SK-N-SH treated with all-trans-retinoic acid at 6 μM for 48 hours (cell line): ENCODE measurements around the gene SLC25A53.

Experiments
- ATAC-seq: fragments of 200-7000 bp; cut with Tn5 transposase; 3 replicates; pipeline ENCODE4 v1.9.1; 2020; ENCODE audit warnings: mild to moderate bottlenecking, moderate library complexity
- ARNTL ChIP-seq: fragments of 450-650 bp; formaldehyde crosslinking; IDR thresholded peaks from 2 replicates; pipeline ENCODE4 v1.5.0; 2020; ENCODE audit warnings: low read depth, mild to moderate bottlenecking, moderate library complexity, borderline replicate concordance
- BACH2 ChIP-seq: fragments of 250-450 bp; sonication (Bioruptor Pico); IDR thresholded peaks from 2 replicates; pipeline ENCODE4 v1.9.0; 2021; ENCODE audit warnings: mild to moderate bottlenecking, borderline replicate concordance
- CSDC2 ChIP-seq: fragments of 250-450 bp; sonication (Bioruptor Pico); IDR thresholded peaks from 2 replicates; pipeline ENCODE4 v1.5.0; 2020; ENCODE audit warnings: mild to moderate bottlenecking, moderate library complexity
- ESRRG ChIP-seq: fragments of 250-450 bp; sonication (Bioruptor Pico); IDR thresholded peaks from 2 replicates; pipeline ENCODE4 v1.6.1; 2021; ENCODE audit warnings: mild to moderate bottlenecking
- GLIS3 ChIP-seq: fragments of 250-450 bp; sonication (Bioruptor Pico); IDR thresholded peaks from 2 replicates; pipeline ENCODE4 v1.5.0; 2020; ENCODE audit warnings: mild to moderate bottlenecking, moderate library complexity
- OSR1 ChIP-seq: fragments of 250-450 bp; sonication (Bioruptor Pico); IDR thresholded peaks from 2 replicates; pipeline ENCODE4 v1.8.0; 2022; ENCODE audit warnings: moderate library complexity, mild to moderate bottlenecking, inconsistent platforms
- PPARA ChIP-seq: fragments of 250-450 bp; sonication (Bioruptor Pico); IDR thresholded peaks from 2 replicates; pipeline ENCODE4 v1.5.0; 2020; ENCODE audit warnings: mild to moderate bottlenecking, borderline replicate concordance
- RARB ChIP-seq: fragments of 250-450 bp; sonication (Bioruptor Pico); IDR thresholded peaks from 2 replicates; pipeline ENCODE4 v1.8.0; 2021; ENCODE audit warnings: mild to moderate bottlenecking, moderate library complexity
- SNAI2 ChIP-seq: fragments of 250-450 bp; sonication (Bioruptor Pico); IDR thresholded peaks from 2 replicates; pipeline ENCODE4 v1.5.0; 2020; ENCODE audit warnings: mild to moderate bottlenecking, moderate library complexity
- TCF4 ChIP-seq: fragments of 250-450 bp; sonication (Bioruptor Pico); IDR thresholded peaks from 2 replicates; pipeline ENCODE4 v1.8.0; 2021; ENCODE audit warnings: mild to moderate bottlenecking, moderate library complexity, borderline replicate concordance
- TOX ChIP-seq: fragments of 250-450 bp; sonication (Bioruptor Pico); IDR thresholded peaks from 2 replicates; pipeline ENCODE4 v1.8.0; 2021; ENCODE audit warnings: mild to moderate bottlenecking, moderate library complexity, borderline replicate concordance
- ZC3H10 ChIP-seq: fragments of 250-450 bp; sonication (Bioruptor Pico); IDR thresholded peaks from 2 replicates; pipeline ENCODE4 v1.5.1; 2021; ENCODE audit warnings: mild to moderate bottlenecking, moderate library complexity
- ZFP30 ChIP-seq: fragments of 450-650 bp; formaldehyde crosslinking; IDR thresholded peaks from 2 replicates; pipeline ENCODE4 v1.5.0; 2022; ENCODE audit warnings: mild to moderate bottlenecking, moderate library complexity
- ZNF565 ChIP-seq: fragments of 450-650 bp; formaldehyde crosslinking; conservative IDR thresholded peaks from 2 replicates; pipeline ENCODE4 v1.5.0; 2020; ENCODE audit warnings: low read depth, mild to moderate bottlenecking, moderate library complexity
- ZNF70 ChIP-seq: fragments of 450-650 bp; formaldehyde crosslinking; IDR thresholded peaks from 2 replicates; pipeline ENCODE4 v1.5.0; 2020; ENCODE audit warnings: mild to moderate bottlenecking, moderate library complexity
- ZNF8 ChIP-seq: fragments of 450-650 bp; formaldehyde crosslinking; IDR thresholded peaks from 2 replicates; pipeline ENCODE4 v1.5.0; 2020; ENCODE audit warnings: mild to moderate bottlenecking, moderate library complexity
- TF ChIP-seq, protein P1 (sequence below): fragments of 250-450 bp; sonication (Bioruptor Pico); IDR thresholded peaks from 2 replicates; pipeline ENCODE4 v1.5.0; 2020; ENCODE audit warnings: mild to moderate bottlenecking, moderate library complexity
- TF ChIP-seq, protein P2 (sequence below): fragments of 250-450 bp; sonication (Bioruptor Pico); IDR thresholded peaks from 2 replicates; pipeline ENCODE4 v1.8.0; 2020; ENCODE audit warnings: mild to moderate bottlenecking, moderate library complexity, borderline replicate concordance
- TF ChIP-seq, protein P3 (sequence below): fragments of 250-450 bp; sonication (Bioruptor Pico); IDR thresholded peaks from 2 replicates; pipeline ENCODE4 v1.5.1; 2020; ENCODE audit warnings: low read depth, mild to moderate bottlenecking, moderate library complexity
- TF ChIP-seq, protein P4 (sequence below): fragments of 250-450 bp; sonication (Bioruptor Pico); IDR thresholded peaks from 2 replicates; pipeline ENCODE4 v1.8.0; 2021; ENCODE audit warnings: low read depth, mild to moderate bottlenecking, moderate library complexity, borderline replicate concordance
- TF ChIP-seq, protein P5 (sequence below): fragments of 250-450 bp; sonication (Bioruptor Pico); IDR thresholded peaks from 2 replicates; pipeline ENCODE4 v1.5.1; 2021; ENCODE audit warnings: mild to moderate bottlenecking, moderate library complexity

Gene SLC25A53

DNA sequence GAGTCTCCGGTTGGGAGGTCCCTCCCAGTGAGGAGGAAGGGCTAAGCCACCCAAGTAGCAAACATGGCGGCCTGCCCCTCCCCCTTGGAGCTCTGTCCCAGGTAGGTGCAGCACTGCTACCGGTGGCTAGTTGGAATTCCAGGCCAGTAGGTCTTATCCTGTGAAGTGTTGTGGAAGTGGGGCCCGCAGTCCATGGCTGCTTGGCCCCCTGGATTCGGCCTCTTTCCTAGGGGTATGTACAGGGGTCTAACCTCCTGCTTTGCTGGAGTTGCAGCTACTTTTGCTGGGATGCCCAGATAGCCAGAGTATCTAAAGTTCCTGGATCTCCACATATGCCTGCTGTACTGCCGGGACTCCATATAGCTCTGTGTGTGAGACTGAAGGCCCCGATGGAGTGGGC, 70.9 kb downstream of the SLC25A53 start:
- TF ChIP-seq ZNF565 (CRISPR knock-in tag) (no peak), TOX (CRISPR knock-in tag) (no peak), ZNF70 (CRISPR knock-in tag) (no peak), BACH2 (CRISPR knock-in tag) (no peak), ZFP30 (CRISPR knock-in tag) (no peak), SNAI2 (CRISPR knock-in tag) (no peak), PPARA (CRISPR knock-in tag) (no peak), RARB (CRISPR knock-in tag) (no peak), GLIS3 (CRISPR knock-in tag) (no peak), OSR1 (CRISPR knock-in tag) (no peak), ARNTL (no peak), ZNF8 (CRISPR knock-in tag) (no peak), TCF4 (CRISPR knock-in tag) (no peak)
- TF ChIP-seq, protein P1, sequence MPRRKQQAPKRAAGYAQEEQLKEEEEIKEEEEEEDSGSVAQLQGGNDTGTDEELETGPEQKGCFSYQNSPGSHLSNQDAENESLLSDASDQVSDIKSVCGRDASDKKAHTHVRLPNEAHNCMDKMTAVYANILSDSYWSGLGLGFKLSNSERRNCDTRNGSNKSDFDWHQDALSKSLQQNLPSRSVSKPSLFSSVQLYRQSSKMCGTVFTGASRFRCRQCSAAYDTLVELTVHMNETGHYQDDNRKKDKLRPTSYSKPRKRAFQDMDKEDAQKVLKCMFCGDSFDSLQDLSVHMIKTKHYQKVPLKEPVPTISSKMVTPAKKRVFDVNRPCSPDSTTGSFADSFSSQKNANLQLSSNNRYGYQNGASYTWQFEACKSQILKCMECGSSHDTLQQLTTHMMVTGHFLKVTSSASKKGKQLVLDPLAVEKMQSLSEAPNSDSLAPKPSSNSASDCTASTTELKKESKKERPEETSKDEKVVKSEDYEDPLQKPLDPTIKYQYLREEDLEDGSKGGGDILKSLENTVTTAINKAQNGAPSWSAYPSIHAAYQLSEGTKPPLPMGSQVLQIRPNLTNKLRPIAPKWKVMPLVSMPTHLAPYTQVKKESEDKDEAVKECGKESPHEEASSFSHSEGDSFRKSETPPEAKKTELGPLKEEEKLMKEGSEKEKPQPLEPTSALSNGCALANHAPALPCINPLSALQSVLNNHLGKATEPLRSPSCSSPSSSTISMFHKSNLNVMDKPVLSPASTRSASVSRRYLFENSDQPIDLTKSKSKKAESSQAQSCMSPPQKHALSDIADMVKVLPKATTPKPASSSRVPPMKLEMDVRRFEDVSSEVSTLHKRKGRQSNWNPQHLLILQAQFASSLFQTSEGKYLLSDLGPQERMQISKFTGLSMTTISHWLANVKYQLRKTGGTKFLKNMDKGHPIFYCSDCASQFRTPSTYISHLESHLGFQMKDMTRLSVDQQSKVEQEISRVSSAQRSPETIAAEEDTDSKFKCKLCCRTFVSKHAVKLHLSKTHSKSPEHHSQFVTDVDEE = no peak
- TF ChIP-seq, protein P2, sequence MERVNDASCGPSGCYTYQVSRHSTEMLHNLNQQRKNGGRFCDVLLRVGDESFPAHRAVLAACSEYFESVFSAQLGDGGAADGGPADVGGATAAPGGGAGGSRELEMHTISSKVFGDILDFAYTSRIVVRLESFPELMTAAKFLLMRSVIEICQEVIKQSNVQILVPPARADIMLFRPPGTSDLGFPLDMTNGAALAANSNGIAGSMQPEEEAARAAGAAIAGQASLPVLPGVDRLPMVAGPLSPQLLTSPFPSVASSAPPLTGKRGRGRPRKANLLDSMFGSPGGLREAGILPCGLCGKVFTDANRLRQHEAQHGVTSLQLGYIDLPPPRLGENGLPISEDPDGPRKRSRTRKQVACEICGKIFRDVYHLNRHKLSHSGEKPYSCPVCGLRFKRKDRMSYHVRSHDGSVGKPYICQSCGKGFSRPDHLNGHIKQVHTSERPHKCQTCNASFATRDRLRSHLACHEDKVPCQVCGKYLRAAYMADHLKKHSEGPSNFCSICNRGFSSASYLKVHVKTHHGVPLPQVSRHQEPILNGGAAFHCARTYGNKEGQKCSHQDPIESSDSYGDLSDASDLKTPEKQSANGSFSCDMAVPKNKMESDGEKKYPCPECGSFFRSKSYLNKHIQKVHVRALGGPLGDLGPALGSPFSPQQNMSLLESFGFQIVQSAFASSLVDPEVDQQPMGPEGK (CRISPR knock-in tag) = no peak
- TF ChIP-seq, protein P3, sequence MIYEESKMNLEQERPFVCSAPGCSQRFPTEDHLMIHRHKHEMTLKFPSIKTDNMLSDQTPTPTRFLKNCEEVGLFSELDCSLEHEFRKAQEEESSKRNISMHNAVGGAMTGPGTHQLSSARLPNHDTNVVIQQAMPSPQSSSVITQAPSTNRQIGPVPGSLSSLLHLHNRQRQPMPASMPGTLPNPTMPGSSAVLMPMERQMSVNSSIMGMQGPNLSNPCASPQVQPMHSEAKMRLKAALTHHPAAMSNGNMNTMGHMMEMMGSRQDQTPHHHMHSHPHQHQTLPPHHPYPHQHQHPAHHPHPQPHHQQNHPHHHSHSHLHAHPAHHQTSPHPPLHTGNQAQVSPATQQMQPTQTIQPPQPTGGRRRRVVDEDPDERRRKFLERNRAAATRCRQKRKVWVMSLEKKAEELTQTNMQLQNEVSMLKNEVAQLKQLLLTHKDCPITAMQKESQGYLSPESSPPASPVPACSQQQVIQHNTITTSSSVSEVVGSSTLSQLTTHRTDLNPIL (CRISPR knock-in tag) = no peak
- TF ChIP-seq, protein P4, sequence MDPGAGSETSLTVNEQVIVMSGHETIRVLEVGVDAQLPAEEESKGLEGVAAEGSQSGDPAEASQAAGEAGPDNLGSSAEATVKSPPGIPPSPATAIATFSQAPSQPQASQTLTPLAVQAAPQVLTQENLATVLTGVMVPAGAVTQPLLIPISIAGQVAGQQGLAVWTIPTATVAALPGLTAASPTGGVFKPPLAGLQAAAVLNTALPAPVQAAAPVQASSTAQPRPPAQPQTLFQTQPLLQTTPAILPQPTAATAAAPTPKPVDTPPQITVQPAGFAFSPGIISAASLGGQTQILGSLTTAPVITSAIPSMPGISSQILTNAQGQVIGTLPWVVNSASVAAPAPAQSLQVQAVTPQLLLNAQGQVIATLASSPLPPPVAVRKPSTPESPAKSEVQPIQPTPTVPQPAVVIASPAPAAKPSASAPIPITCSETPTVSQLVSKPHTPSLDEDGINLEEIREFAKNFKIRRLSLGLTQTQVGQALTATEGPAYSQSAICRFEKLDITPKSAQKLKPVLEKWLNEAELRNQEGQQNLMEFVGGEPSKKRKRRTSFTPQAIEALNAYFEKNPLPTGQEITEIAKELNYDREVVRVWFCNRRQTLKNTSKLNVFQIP (CRISPR knock-in tag) = no peak
- TF ChIP-seq, protein P5, sequence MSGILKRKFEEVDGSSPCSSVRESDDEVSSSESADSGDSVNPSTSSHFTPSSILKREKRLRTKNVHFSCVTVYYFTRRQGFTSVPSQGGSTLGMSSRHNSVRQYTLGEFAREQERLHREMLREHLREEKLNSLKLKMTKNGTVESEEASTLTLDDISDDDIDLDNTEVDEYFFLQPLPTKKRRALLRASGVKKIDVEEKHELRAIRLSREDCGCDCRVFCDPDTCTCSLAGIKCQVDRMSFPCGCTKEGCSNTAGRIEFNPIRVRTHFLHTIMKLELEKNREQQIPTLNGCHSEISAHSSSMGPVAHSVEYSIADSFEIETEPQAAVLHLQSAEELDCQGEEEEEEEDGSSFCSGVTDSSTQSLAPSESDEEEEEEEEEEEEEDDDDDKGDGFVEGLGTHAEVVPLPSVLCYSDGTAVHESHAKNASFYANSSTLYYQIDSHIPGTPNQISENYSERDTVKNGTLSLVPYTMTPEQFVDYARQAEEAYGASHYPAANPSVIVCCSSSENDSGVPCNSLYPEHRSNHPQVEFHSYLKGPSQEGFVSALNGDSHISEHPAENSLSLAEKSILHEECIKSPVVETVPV (CRISPR knock-in tag) = no peak
- ATAC-seq = no peak

DNA sequence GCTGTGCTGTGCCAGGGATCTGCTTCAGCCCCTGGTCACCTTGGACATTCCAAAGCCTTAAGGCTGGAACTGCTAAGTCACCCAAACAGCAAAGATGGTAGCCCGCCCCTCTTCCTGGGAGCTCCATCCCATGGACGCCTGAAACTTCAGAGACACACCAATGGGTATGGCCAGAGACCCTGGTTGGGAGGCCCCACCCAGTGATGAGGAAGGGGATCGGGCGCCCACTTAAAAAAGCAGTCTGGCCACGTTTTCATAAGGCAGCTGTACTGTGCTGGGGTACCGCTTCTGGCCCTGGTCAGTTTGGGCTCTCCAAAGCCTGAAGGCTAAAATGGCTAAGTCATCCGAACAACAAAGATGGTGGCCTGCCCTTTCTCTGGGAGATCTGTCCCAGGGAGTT, 71.3 kb downstream of the SLC25A53 start:
- no peak for TF ChIP-seq OSR1 (CRISPR knock-in tag)
- no peak for TF ChIP-seq CSDC2 (CRISPR knock-in tag)
- TF ChIP-seq ZNF565 (CRISPR knock-in tag) = no peak
- no peak for TF ChIP-seq ESRRG (CRISPR knock-in tag)
- TF ChIP-seq PPARA (CRISPR knock-in tag) = no peak
- TF ChIP-seq ZNF8 (CRISPR knock-in tag) = no peak
- TF ChIP-seq RARB (CRISPR knock-in tag) = no peak
- no peak for TF ChIP-seq TCF4 (CRISPR knock-in tag)
- no peak for TF ChIP-seq GLIS3 (CRISPR knock-in tag)
- no peak for TF ChIP-seq SNAI2 (CRISPR knock-in tag)
- TF ChIP-seq, protein P3 (CRISPR knock-in tag) = no peak
- TF ChIP-seq, protein P4 (CRISPR knock-in tag) = no peak
- TF ChIP-seq, protein P2 (CRISPR knock-in tag) = no peak
- TF ChIP-seq ZC3H10 (CRISPR knock-in tag) = no peak
- no peak for ATAC-seq
